DND-41 (cell line): ENCODE results near the gene DIDO1.

Experiments used
- ATAC-seq: fragments of 200-7000 bp; cut with Tn5 transposase; 3 replicates; pipeline ENCODE4 v1.9.1; 2021; ENCODE audit warnings: low read depth; ENCODE audit not compliant: insufficient read depth
- DNase-seq: peaks from one replicate; pipeline ENCODE4 v3.0.0-alpha.2; 2020
- H2AFZ ChIP-seq: 2 replicates; pipeline ENCODE4 v1.6.0; 2012; ENCODE audit warnings: low read depth, low read length
- H3K27ac ChIP-seq: 2 replicates; pipeline ENCODE4 v1.5.1; 2012; ENCODE audit warnings: low read length, inconsistent platforms
- H3K27me3 ChIP-seq: fragments of 200-600 bp; sonication (generic); 2 replicates; pipeline ENCODE4 v1.6.0; 2012; ENCODE audit warnings: low read length, mild to moderate bottlenecking, inconsistent platforms; ENCODE audit not compliant: insufficient read depth, poor library complexity
- H3K36me3 ChIP-seq: 2 replicates; pipeline ENCODE4 v1.5.1; 2012; ENCODE audit warnings: low read length, inconsistent platforms; ENCODE audit not compliant: insufficient read depth
- H3K4me1 ChIP-seq: 2 replicates; pipeline ENCODE4 v1.5.1; 2012; ENCODE audit warnings: mild to moderate bottlenecking, low read length; ENCODE audit not compliant: insufficient read depth
- H3K4me2 ChIP-seq: 2 replicates; pipeline ENCODE4 v1.6.0; 2012; ENCODE audit warnings: mild to moderate bottlenecking, moderate library complexity, low read length, inconsistent platforms; ENCODE audit not compliant: insufficient read depth
- H3K4me3 ChIP-seq, 2 experiments: fragments of 200-600 bp in 1 of 2; shearing (Covaris generic) in 1 of 2; 2 replicates each; pipeline ENCODE4 v1.5.1; 2012 to 2016; ENCODE audit warnings: inconsistent platforms in 2 of 2, low read length in 2 of 2, mild to moderate bottlenecking in 2 of 2, low read depth in 1 of 2, moderate library complexity in 1 of 2
- H3K79me2 ChIP-seq: 2 replicates; pipeline ENCODE4 v1.6.0; 2012; ENCODE audit warnings: low read length, inconsistent platforms; ENCODE audit not compliant: insufficient read depth
- H3K9ac ChIP-seq: 2 replicates; pipeline ENCODE4 v1.6.0; 2012; ENCODE audit warnings: low read depth, mild to moderate bottlenecking, inconsistent platforms, low read length, moderate library complexity
- H3K9me3 ChIP-seq: 2 replicates; pipeline ENCODE4 v1.5.1; 2012; ENCODE audit warnings: low read length, moderate library complexity, mild to moderate bottlenecking, inconsistent platforms; ENCODE audit not compliant: insufficient read depth, severe bottlenecking
- H4K20me1 ChIP-seq: 2 replicates; pipeline ENCODE4 v1.6.0; 2012; ENCODE audit warnings: low read length; ENCODE audit not compliant: insufficient read depth
- EZH2 ChIP-seq: IDR thresholded peaks from 3 replicates; pipeline ENCODE4 v1.6.1; 2012; ENCODE audit warnings: borderline replicate concordance, low read depth, mild to moderate bottlenecking, moderate library complexity, low read length, inconsistent platforms; ENCODE audit not compliant: severe bottlenecking
- TF ChIP-seq, protein P1 (sequence below): IDR thresholded peaks from 2 replicates; pipeline ENCODE4 v1.5.1; 2012; ENCODE audit warnings: borderline replicate concordance, low read length, moderate library complexity, mild to moderate bottlenecking; ENCODE audit not compliant: poor library complexity, severe bottlenecking; ENCODE audit errors: extremely low read depth

DIDO1 gene

DNA sequence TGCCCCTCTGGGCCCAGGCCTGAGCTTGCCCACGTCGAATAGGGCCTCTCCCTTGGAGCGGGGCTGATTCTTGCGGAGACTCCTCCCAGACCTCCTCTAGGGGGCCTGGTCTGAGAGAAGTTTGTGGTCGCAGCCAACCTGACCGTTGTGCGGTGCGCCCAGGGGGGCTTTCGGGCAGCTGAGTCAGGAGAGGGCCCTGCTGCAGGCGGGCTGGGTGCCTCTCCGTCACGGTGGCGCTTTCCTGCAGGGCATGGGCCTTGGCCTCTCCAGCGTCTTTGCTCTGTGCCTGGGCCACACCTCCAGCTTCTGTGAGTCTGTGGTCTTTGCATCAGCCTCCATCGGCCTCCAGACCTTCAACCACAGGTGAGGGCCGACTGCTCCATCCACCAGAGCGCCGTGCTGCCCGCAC lies 39.1 kb upstream of the DIDO1 start:
- H3K27ac ChIP-seq, result no peak overlapping the region
- no peak for ATAC-seq
- 0 out of 2 replicates have a peak, but pooled peaks cover 5% of the 10 kb centered on the region for H4K20me1 ChIP-seq

DNA sequence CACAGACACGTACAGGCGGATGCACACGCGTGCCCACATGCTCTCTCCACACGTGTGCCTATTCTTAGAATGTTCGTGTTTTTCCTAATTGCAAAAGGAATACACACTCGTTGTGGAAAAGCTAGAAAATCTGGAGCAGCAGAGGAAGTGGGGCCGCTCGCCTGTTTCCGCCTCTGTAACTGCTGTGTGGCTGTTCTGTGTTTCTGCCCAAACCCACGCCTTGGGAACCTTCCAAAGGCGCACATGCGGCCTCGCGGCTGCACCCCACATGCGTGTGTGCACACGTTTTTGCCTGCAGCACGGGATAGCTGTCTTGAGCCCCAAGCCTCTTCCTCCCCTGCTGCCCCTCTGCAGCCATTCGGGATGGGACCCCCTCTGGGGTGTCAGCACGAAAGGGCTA lies 38.4 kb upstream of the DIDO1 start:
- Histone ChIP-seq H3K9me3 (no peaks in the 10 kb centered on the region), H3K9ac (no peak overlapping the region), H3K4me2 (no peak overlapping the region), H4K20me1 (peaks cover 5% of the 10 kb centered on the region; the same call in 1 of the 2 replicates), H2AFZ (no peak overlapping the region), H3K79me2 (no peaks in the 10 kb centered on the region), H3K4me3 (no peak overlapping the region), H3K27me3 (no peaks in the 10 kb centered on the region), H3K4me1 (peaks cover 4% of the 10 kb centered on the region), H3K27ac (no peak overlapping the region), H3K36me3 (no peaks in the 10 kb centered on the region)
- TF ChIP-seq, protein P1, sequence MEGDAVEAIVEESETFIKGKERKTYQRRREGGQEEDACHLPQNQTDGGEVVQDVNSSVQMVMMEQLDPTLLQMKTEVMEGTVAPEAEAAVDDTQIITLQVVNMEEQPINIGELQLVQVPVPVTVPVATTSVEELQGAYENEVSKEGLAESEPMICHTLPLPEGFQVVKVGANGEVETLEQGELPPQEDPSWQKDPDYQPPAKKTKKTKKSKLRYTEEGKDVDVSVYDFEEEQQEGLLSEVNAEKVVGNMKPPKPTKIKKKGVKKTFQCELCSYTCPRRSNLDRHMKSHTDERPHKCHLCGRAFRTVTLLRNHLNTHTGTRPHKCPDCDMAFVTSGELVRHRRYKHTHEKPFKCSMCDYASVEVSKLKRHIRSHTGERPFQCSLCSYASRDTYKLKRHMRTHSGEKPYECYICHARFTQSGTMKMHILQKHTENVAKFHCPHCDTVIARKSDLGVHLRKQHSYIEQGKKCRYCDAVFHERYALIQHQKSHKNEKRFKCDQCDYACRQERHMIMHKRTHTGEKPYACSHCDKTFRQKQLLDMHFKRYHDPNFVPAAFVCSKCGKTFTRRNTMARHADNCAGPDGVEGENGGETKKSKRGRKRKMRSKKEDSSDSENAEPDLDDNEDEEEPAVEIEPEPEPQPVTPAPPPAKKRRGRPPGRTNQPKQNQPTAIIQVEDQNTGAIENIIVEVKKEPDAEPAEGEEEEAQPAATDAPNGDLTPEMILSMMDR, result no peak
- TF ChIP-seq EZH2, result no peak
- no peak for ATAC-seq
- DNase-seq, result no peak

More for the DNA sequence above, 39.1 kb upstream of the DIDO1 start:
- Histone ChIP-seq H3K4me1 (no peaks in the 10 kb centered on the region), H2AFZ (no peak overlapping the region), H3K9ac (no peak overlapping the region), H3K36me3 (no peaks in the 10 kb centered on the region), H3K4me2 (no peak overlapping the region), H3K9me3 (no peaks in the 10 kb centered on the region), H3K4me3 (no peak overlapping the region), H3K79me2 (no peaks in the 10 kb centered on the region), H3K27me3 (no peaks in the 10 kb centered on the region)
- no peak for TF ChIP-seq EZH2
- TF ChIP-seq, protein P1, result no peak
- no peak for DNase-seq

DNA sequence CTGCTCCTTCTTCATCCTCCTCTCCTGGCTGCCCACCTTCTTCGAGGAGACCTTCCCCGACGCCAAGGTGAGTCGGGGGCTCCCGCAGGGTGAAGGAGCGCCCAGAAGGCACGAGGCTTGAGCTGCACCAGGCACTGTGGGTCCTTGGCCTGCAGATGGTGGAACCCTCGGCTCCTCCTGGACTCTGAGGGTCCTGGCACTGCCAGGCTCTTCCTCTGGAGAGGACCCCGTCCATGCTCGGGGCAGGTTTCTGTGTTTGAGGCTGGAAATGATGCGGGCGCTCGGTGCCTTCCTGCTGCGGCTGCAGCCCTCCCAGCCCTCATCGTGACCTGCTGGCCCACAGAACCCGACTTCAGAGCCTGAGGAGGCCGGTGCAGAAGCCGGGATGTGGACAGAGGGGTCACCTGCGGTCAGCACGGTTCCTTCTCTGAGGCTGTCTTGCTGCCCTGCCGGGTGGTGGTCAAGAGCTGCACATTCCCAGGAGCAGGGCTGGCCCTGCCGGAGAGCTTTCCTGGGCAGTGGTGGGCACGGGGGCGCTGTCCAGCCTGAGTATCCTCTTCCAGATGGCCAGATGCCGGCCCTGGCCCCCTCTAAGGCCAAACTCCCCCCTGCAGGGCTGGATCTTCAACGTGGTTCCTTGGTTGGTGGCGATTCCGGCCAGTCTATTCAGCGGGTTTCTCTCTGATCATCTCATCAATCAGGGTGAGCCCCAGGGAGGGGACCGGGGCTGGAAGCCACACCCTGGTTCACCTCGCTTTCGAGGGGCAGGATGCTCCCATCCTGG lies 37.5 kb upstream of the DIDO1 start:
- Histone ChIP-seq H3K4me2 (no peak overlapping the region), H3K9ac (no peak overlapping the region), H3K4me3 (no peak overlapping the region), H3K79me2 (no peaks in the 10 kb centered on the region), H3K4me1 (peaks cover 13% of the 10 kb centered on the region), H2AFZ (no peak overlapping the region), H3K36me3 (no peaks in the 10 kb centered on the region), H3K27ac (no peak overlapping the region), H3K9me3 (no peaks in the 10 kb centered on the region), H4K20me1 (peaks cover 5% of the 10 kb centered on the region; the same call in 1 of the 2 replicates), H3K27me3 (no peaks in the 10 kb centered on the region)
- ATAC-seq (no peak), DNase-seq (no peak)
- TF ChIP-seq EZH2, result no peak
- TF ChIP-seq, protein P1, result no peak
